SU-DHL-6 (cell line): ENCODE data around the gene PEX11A.

Experiments used
- H2AFZ ChIP-seq: fragments of 200-600 bp; sonication (generic); 2 replicates; pipeline ENCODE4 v1.6.1; 2014; ENCODE audit warnings: low read depth, mild to moderate bottlenecking, moderate library complexity, mixed read lengths, antibody characterized with exemption, low read length; ENCODE audit not compliant: severe bottlenecking
- H3F3A ChIP-seq: fragments of 200-600 bp; shearing (Covaris generic); 2 replicates; pipeline ENCODE4 v1.6.0; 2016; ENCODE audit warnings: antibody characterized with exemption, mild to moderate bottlenecking; ENCODE audit not compliant: insufficient read depth
- H3K27ac ChIP-seq: fragments of 200-600 bp; sonication (generic); 2 replicates; pipeline ENCODE4 v1.5.1; 2016; ENCODE audit warnings: low read depth, mild to moderate bottlenecking, low read length, moderate library complexity, mixed read lengths
- H3K27me3 ChIP-seq: fragments of 200-600 bp; sonication (generic), shearing (Covaris generic); 2 replicates; pipeline ENCODE4 v1.6.0; 2014; ENCODE audit warnings: mild to moderate bottlenecking, low read length
- H3K36me3 ChIP-seq: fragments of 200-600 bp; sonication (generic); 2 replicates; pipeline ENCODE4 v1.6.1; 2014; ENCODE audit warnings: mild to moderate bottlenecking, low read length, mixed read lengths
- H3K4me2 ChIP-seq: fragments of 300-600, 200-600 bp; shearing (Covaris generic), sonication (generic); 2 replicates; pipeline ENCODE4 v1.6.0; 2014; ENCODE audit warnings: low read length, low read depth, mild to moderate bottlenecking; ENCODE audit not compliant: poor library complexity, severe bottlenecking
- H3K4me3 ChIP-seq: fragments of 200-600 bp; sonication (generic); 2 replicates; pipeline ENCODE4 v1.5.1; 2014; ENCODE audit warnings: antibody characterized with exemption, low read length, mild to moderate bottlenecking, mixed read lengths; ENCODE audit not compliant: insufficient read depth, poor library complexity, severe bottlenecking
- H3K79me2 ChIP-seq: fragments of 200-600 bp; sonication (generic); 2 replicates; pipeline ENCODE4 v1.6.1; 2014; ENCODE audit warnings: mild to moderate bottlenecking, low read length, moderate library complexity; ENCODE audit not compliant: insufficient read depth
- H3K9ac ChIP-seq: fragments of 200-600 bp; sonication (generic); 2 replicates; pipeline ENCODE4 v1.7.0; 2014; ENCODE audit warnings: mild to moderate bottlenecking, low read length
- H3K9me2 ChIP-seq: fragments of 200-600 bp; sonication (generic); replicated peaks from 2 replicates; pipeline ENCODE4 v1.6.1; 2014; ENCODE audit warnings: low read length; ENCODE audit not compliant: insufficient read depth
- H3K9me3 ChIP-seq: fragments of 200-600 bp; sonication (generic); 2 replicates; pipeline ENCODE4 v1.6.1; 2014; ENCODE audit warnings: low read length, mixed read lengths; ENCODE audit not compliant: insufficient read depth
- H4K20me1 ChIP-seq: fragments of 200-600 bp; sonication (generic); 2 replicates; pipeline ENCODE4 v1.6.1; 2014; ENCODE audit warnings: low read depth, mild to moderate bottlenecking, antibody characterized with exemption, low read length, moderate library complexity, mixed read lengths
- CTCF ChIP-seq: fragments of 200-600 bp; sonication (generic); IDR thresholded peaks from one replicate; pipeline ENCODE4 v1.5.1; 2017; ENCODE audit warnings: antibody characterized with exemption, mild to moderate bottlenecking, low read length, moderate library complexity; ENCODE audit not compliant: insufficient read depth, poor library complexity, severe bottlenecking
- EZH2phosphoT487 ChIP-seq: fragments of 200-600 bp; sonication (generic), shearing (Covaris generic); conservative IDR thresholded peaks from 2 replicates; pipeline ENCODE4 v1.6.1; 2018; ENCODE audit warnings: mild to moderate bottlenecking, antibody characterized with exemption, low read length, moderate library complexity, mixed read lengths

PEX11A gene

GRCh38 chr15:89666858-89667705, 23.5 kb downstream of the PEX11A start:
- TF ChIP-seq CTCF (no peak), EZH2phosphoT487 (no peak)

GRCh38 chr15:89666184-89666857, 24.2 kb downstream of the PEX11A start:
- Histone ChIP-seq H3K9me3 (no peaks in the 10 kb centered on the region), H3K9ac (no peak overlapping the region), H2AFZ (no peak overlapping the region), H3F3A (no peaks in the 10 kb centered on the region), H3K27ac (no peak overlapping the region), H4K20me1 (no peaks in the 10 kb centered on the region), H3K36me3 (no peaks in the 10 kb centered on the region), H3K4me3 (no peak overlapping the region), H3K27me3 (no peaks in the 10 kb centered on the region), H3K9me2 (no peaks in the 10 kb centered on the region), H3K79me2 (no peaks in the 10 kb centered on the region), H3K4me2 (no peak overlapping the region)
- no peak for TF ChIP-seq CTCF
- TF ChIP-seq EZH2phosphoT487: no peak

More at GRCh38 chr15:89666858-89667705, 23.5 kb downstream of the PEX11A start:
- no peak overlapping the region for H3K9ac ChIP-seq
- H3K27ac ChIP-seq: no peak overlapping the region
- no peak overlapping the region for H3K4me2 ChIP-seq
- no peaks in the 10 kb centered on the region for H3K36me3 ChIP-seq
- H3K4me3 ChIP-seq: no peak overlapping the region
- no peaks in the 10 kb centered on the region for H3F3A ChIP-seq
- H2AFZ ChIP-seq: no peak overlapping the region
- no peaks in the 10 kb centered on the region for H3K9me3 ChIP-seq
- H3K79me2 ChIP-seq: no peaks in the 10 kb centered on the region
- no peaks in the 10 kb centered on the region for H4K20me1 ChIP-seq
- H3K9me2 ChIP-seq: no peaks in the 10 kb centered on the region
- no peaks in the 10 kb centered on the region for H3K27me3 ChIP-seq

GRCh38 chr15:89665449-89666181, 24.9 kb downstream of the PEX11A start:
- no peak overlapping the region for H3K9ac ChIP-seq
- no peak overlapping the region for H3K4me3 ChIP-seq
- no peaks in the 10 kb centered on the region for H3K36me3 ChIP-seq
- H3K27me3 ChIP-seq: no peaks in the 10 kb centered on the region
- no peaks in the 10 kb centered on the region for H3K9me2 ChIP-seq
- no peak overlapping the region for H3K27ac ChIP-seq
- H3F3A ChIP-seq: no peaks in the 10 kb centered on the region
- no peak overlapping the region for H2AFZ ChIP-seq
- H3K4me2 ChIP-seq: no peak overlapping the region
- TF ChIP-seq EZH2phosphoT487 (no peak), CTCF (no peak)
- no peaks in the 10 kb centered on the region for H3K9me3 ChIP-seq
- H3K79me2 ChIP-seq: no peaks in the 10 kb centered on the region
- no peaks in the 10 kb centered on the region for H4K20me1 ChIP-seq
